ENCODE results near the gene PSTK.

DNA sequence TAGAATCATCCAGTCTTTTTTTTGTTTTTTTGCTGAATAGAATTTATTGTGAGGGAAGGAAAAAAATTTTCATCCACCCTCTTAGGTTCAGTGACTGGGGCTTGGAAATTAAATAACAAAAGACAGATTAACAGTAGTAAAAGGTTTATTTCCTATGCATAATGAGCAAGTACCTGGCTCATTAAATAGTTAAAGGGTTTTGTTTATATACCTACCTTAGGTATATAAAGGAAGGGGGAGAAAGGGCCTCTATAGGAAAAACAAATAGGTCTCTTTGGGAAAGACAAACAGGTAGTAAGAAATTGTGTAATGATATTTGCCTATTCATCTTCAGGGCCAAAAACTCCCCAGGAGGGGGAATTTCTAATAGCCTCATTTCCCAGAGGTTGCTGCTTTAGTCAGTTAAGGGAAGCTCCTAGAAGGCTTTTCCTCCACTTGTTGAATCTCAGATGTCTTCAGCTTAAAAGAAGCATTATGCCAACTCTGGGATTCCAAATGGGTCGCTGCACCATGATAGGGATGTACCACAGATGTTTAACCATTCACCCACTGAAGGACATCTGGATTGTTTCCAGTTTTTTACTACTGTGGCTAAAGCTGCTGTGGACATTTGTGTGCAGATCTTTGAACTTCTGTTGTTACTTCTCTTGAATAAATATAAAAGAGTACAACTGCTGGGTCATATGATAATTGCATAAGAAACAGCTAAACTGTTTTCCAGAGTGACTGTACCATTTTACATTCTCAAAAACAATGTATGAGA, 39.9 kb downstream of the PSTK start:
- TF ChIP-seq, protein P1, sequence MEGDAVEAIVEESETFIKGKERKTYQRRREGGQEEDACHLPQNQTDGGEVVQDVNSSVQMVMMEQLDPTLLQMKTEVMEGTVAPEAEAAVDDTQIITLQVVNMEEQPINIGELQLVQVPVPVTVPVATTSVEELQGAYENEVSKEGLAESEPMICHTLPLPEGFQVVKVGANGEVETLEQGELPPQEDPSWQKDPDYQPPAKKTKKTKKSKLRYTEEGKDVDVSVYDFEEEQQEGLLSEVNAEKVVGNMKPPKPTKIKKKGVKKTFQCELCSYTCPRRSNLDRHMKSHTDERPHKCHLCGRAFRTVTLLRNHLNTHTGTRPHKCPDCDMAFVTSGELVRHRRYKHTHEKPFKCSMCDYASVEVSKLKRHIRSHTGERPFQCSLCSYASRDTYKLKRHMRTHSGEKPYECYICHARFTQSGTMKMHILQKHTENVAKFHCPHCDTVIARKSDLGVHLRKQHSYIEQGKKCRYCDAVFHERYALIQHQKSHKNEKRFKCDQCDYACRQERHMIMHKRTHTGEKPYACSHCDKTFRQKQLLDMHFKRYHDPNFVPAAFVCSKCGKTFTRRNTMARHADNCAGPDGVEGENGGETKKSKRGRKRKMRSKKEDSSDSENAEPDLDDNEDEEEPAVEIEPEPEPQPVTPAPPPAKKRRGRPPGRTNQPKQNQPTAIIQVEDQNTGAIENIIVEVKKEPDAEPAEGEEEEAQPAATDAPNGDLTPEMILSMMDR (IDR thresholded peaks at IDR 0.05): no peak
- TF ChIP-seq POLR2A (IDR thresholded peaks at IDR 0.05): no peak
